HCT116 (cell line): ENCODE measurements around the gene COG6. TPM values are rescaled to one million over a fixed set of nuclear protein-coding genes. Genes with fewer than 3 reads are reported as not detected.

Experiments used
- ATAC-seq: fragments of 200-7000 bp; cut with Tn5 transposase; 2 replicates; pipeline ENCODE4 v1.9.1; 2020; ENCODE audit warnings: mild to moderate bottlenecking, moderate library complexity
- BruUV-seq: library from RNA; stranded (reverse); fragments of 400-500 nt; replicated peaks from 2 replicates; lab custom pipeline; 2021; lab: Mats Ljungman, UMichigan
- CTCF ChIA-PET: fragments of 300-600 bp; sonication (Branson Sonifier 250); formaldehyde crosslinking; loops from one replicate; lab custom pipeline; 2021; ENCODE audit warnings: antibody characterized with exemption; lab: Charles Lee
- POLR2A ChIA-PET: fragments of 300-600, 350-600 bp; sonication (Branson Sonifier 250); formaldehyde crosslinking; loops from one replicate; lab custom pipeline; 2021; ENCODE audit warnings: antibody characterized with exemption; lab: Charles Lee
- RAD21 ChIA-PET, 2 experiments: fragments of 300-600 bp; sonication (Branson Sonifier 250); formaldehyde crosslinking; loops; one replicate each; lab custom pipeline; 2023; ENCODE audit warnings: low total read pairs in 2 of 2; ENCODE audit not compliant: uncharacterized antibody in 2 of 2, unreplicated experiment in 2 of 2, low non-redundant PET in 1 of 2; lab: Charles Lee
- DNase-seq: peaks from one replicate; pipeline ENCODE4 v3.0.0-alpha.2; 2010; ENCODE audit warnings: low read depth, low spot score
- H2AFZ ChIP-seq: fragments of 200-600 bp; shearing (Covaris generic), sonication (generic); 2 replicates; pipeline ENCODE4 v1.6.1; 2017; ENCODE audit warnings: low read depth, mixed run types, mixed read lengths, antibody characterized with exemption, low read length; ENCODE audit not compliant: poor library complexity, severe bottlenecking
- H3K27ac ChIP-seq: 2 replicates; pipeline ENCODE4 v1.5.1; 2012; ENCODE audit warnings: low read depth, low read length
- H3K27me3 ChIP-seq: fragments of 200-600 bp; sonication (generic); 2 replicates; pipeline ENCODE4 v1.6.1; 2016; ENCODE audit warnings: mixed run types, low read length, mixed read lengths; ENCODE audit not compliant: insufficient read depth
- H3K36me3 ChIP-seq, 2 experiments: fragments of 200-500 bp in 1 of 2; fragments of 200-600 bp in 1 of 2; sonication (Bioruptor generic) in 1 of 2; sonication (generic) in 1 of 2; 2 replicates each; pipeline versions ENCODE4 v1.5.1 to v1.6.1; 2014 to 2016; ENCODE audit warnings: low read length in 2 of 2, inconsistent platforms in 1 of 2, mixed read lengths in 1 of 2, mixed run types in 1 of 2; ENCODE audit not compliant: insufficient read depth in 2 of 2, control insufficient read depth in 1 of 2
- H3K4me1 ChIP-seq, 2 experiments: fragments of 200-600 bp in 1 of 2; sonication (generic) in 1 of 2; 2 replicates each; pipeline versions ENCODE4 v1.5.1 to v1.6.1; 2012 to 2017; ENCODE audit warnings: low read length in 2 of 2, inconsistent platforms in 1 of 2, mild to moderate bottlenecking in 1 of 2, mixed read lengths in 1 of 2, mixed run types in 1 of 2, moderate library complexity in 1 of 2; ENCODE audit not compliant: insufficient read depth in 2 of 2, control insufficient read depth in 1 of 2
- H3K4me2 ChIP-seq: fragments of 200-600 bp; sonication (generic); 2 replicates; pipeline ENCODE4 v1.6.1; 2017; ENCODE audit warnings: mixed run types, low read length, mixed read lengths
- H3K4me3 ChIP-seq, 2 experiments: fragments of 200-600 bp in 1 of 2; sonication (generic) in 1 of 2; replicated peaks in 1 of 2; 2 replicates each; pipeline ENCODE4 v1.5.1; 2011 to 2016; ENCODE audit warnings: low read length in 2 of 2, control low read depth in 1 of 2, low read depth in 1 of 2, mild to moderate bottlenecking in 1 of 2, mixed read lengths in 1 of 2, mixed run types in 1 of 2
- H3K79me2 ChIP-seq: fragments of 200-600 bp; sonication (generic); 2 replicates; pipeline ENCODE4 v1.6.1; 2017; ENCODE audit warnings: mild to moderate bottlenecking, mixed run types, low read length, moderate library complexity, mixed read lengths; ENCODE audit not compliant: insufficient read depth
- H3K9ac ChIP-seq: fragments of 200-600 bp; sonication (generic); 2 replicates; pipeline ENCODE4 v1.6.1; 2016; ENCODE audit warnings: low read length, mixed read lengths
- H3K9me2 ChIP-seq: fragments of 200-600 bp; sonication (generic), shearing (Covaris generic); 2 replicates; pipeline ENCODE4 v1.6.1; 2017; ENCODE audit warnings: mixed run types, mild to moderate bottlenecking, moderate library complexity; ENCODE audit not compliant: insufficient read depth
- H3K9me3 ChIP-seq, 2 experiments: fragments of 200-500 bp in 1 of 2; fragments of 200-600 bp in 1 of 2; sonication (Bioruptor generic) in 1 of 2; sonication (generic) in 1 of 2; 2 replicates each; pipeline ENCODE4 v1.6.1; 2014 to 2017; ENCODE audit warnings: low read length in 2 of 2, mixed read lengths in 2 of 2, inconsistent platforms in 1 of 2, low read depth in 1 of 2, mild to moderate bottlenecking in 1 of 2, mixed run types in 1 of 2, moderate library complexity in 1 of 2; ENCODE audit not compliant: control insufficient read depth in 1 of 2, insufficient read depth in 1 of 2
- H4K20me1 ChIP-seq: fragments of 200-600 bp; sonication (generic), shearing (Covaris generic); 2 replicates; pipeline ENCODE4 v1.6.1; 2017; ENCODE audit warnings: mixed run types, mild to moderate bottlenecking, moderate library complexity; ENCODE audit not compliant: insufficient read depth
- CBX3 ChIP-seq: IDR thresholded peaks from 2 replicates; pipeline ENCODE4 v1.6.1; 2012; ENCODE audit warnings: low read depth
- CEBPB ChIP-seq: IDR thresholded peaks from 2 replicates; pipeline ENCODE4 v1.6.1; 2012; ENCODE audit warnings: low read depth
- ELF1 ChIP-seq: IDR thresholded peaks from 2 replicates; pipeline ENCODE4 v1.6.1; 2012; ENCODE audit warnings: low read depth, borderline replicate concordance
- EZH2 ChIP-seq: fragments of 200-600 bp; sonication (generic); IDR thresholded peaks from 2 replicates; pipeline ENCODE4 v1.6.1; 2017; ENCODE audit warnings: antibody characterized with exemption, mixed run types
- EZH2phosphoT487 ChIP-seq: fragments of 200-600 bp; IDR thresholded peaks from 2 replicates; pipeline ENCODE4 v1.6.1; 2018; ENCODE audit warnings: antibody characterized with exemption, borderline replicate concordance
- MAX ChIP-seq: IDR thresholded peaks from 2 replicates; pipeline ENCODE4 v1.6.1; 2012
- POLR2A ChIP-seq: IDR thresholded peaks from 2 replicates; pipeline ENCODE4 v1.7.0; 2011; ENCODE audit warnings: borderline replicate concordance; ENCODE audit not compliant: insufficient read depth, insufficient read length; ENCODE audit errors: extremely low read depth
- POLR2AphosphoS5 ChIP-seq: IDR thresholded peaks from 2 replicates; pipeline ENCODE4 v1.6.1; 2011; ENCODE audit warnings: mild to moderate bottlenecking, low read depth, low read length, moderate library complexity
- RAD21 ChIP-seq: IDR thresholded peaks from 2 replicates; pipeline ENCODE4 v1.6.1; 2012; ENCODE audit warnings: low read depth, mild to moderate bottlenecking
- REST ChIP-seq: IDR thresholded peaks from 2 replicates; pipeline ENCODE4 v1.6.1; 2012; ENCODE audit warnings: low read depth
- SIN3A ChIP-seq: IDR thresholded peaks from 2 replicates; pipeline ENCODE4 v1.6.1; 2012; ENCODE audit warnings: low read depth
- SP1 ChIP-seq: IDR thresholded peaks from 2 replicates; pipeline ENCODE4 v1.6.1; 2012; ENCODE audit warnings: low read depth
- SRF ChIP-seq: IDR thresholded peaks from 2 replicates; pipeline ENCODE4 v1.6.1; 2012; ENCODE audit warnings: low read depth
- YY1 ChIP-seq: IDR thresholded peaks from 2 replicates; pipeline ENCODE4 v1.6.1; 2011; ENCODE audit warnings: low read length, low read depth, moderate library complexity, mild to moderate bottlenecking; ENCODE audit not compliant: insufficient replicate concordance; ENCODE audit errors: extremely low read depth
- ZBTB33 ChIP-seq: IDR thresholded peaks from 2 replicates; pipeline ENCODE4 v1.6.1; 2011; ENCODE audit warnings: mild to moderate bottlenecking, low read length, moderate library complexity; ENCODE audit not compliant: insufficient replicate concordance; ENCODE audit errors: extremely low read depth
- ZFX ChIP-seq: fragments of 450-650 bp; IDR thresholded peaks from 2 replicates; pipeline ENCODE4 v1.6.1; 2017
- ZNF274 ChIP-seq: fragments of 200-500 bp; sonication (Bioruptor generic); IDR thresholded peaks from 2 replicates; pipeline ENCODE4 v1.6.1; 2014; ENCODE audit warnings: mild to moderate bottlenecking, low read depth, low read length, inconsistent platforms
- intact Hi-C: fragments of 100-400 bp; cut with micrococcal nuclease; formaldehyde crosslinking; loops from 2 replicates; pipeline ENCODE4 v1.10.0; 2022
- total RNA-seq: library from RNA; stranded (reverse); gene quantifications from one replicate; pipeline ENCODE4 v1.2.1, GENCODE V29; 2021; ENCODE audit not compliant: unreplicated experiment

The COG6 gene
- total RNA-seq, 1 experiment from 2014 or later: 33.6 TPM

DNA sequence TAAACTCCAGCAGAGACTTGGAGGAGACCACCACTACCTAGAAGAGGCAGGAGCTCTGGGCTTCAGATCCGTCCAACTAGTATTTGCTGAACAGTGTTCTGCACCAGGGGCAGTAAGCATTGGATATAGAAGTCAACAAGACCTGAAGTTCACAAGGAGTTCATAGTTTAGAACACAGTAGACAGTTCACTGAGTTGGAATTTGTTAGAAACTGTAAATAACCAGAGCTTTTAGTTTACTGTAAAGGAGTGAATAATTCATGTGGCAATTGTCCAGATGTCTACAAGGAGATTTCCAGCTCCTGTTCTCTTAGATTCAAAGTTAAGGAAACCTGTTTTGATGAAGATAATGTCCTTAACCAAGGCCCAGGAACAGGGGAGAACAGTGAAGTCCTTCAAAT, 128.9 kb downstream of the COG6 start:
- H3K9me2 ChIP-seq: no peaks in the 10 kb centered on the region
- ChIA-PET CTCF (no interaction called here), POLR2A (no interaction called here), RAD21 (no interaction called here)
- DNase-seq (no peak), ATAC-seq (no peak)
- no peaks in the 10 kb centered on the region for H3K79me2 ChIP-seq
- H3K9ac ChIP-seq: no peak overlapping the region
- H3K4me2 ChIP-seq: no peak overlapping the region
- peaks cover 0 to 1% of the 10 kb centered on the region in 2 experiments; a peak in 1 of 4 replicates for H3K4me1 ChIP-seq
- H4K20me1 ChIP-seq: no peaks in the 10 kb centered on the region
- H3K4me3 ChIP-seq: no peak overlapping the region
- H3K36me3 ChIP-seq: no peaks in the 10 kb centered on the region
- no peaks in the 10 kb centered on the region for H3K27me3 ChIP-seq
- no peak overlapping the region for H2AFZ ChIP-seq
- intact Hi-C loops: loop anchor here (5.0 kb wide), 1 partner anchor 898 kb away; no protein-coding TSS in a partner anchor
- H3K9me3 ChIP-seq: 0 out of 4 replicates have a peak, but pooled peaks cover 0 to 4% of the 10 kb centered on the region in 2 experiments
- TF ChIP-seq RAD21 (no peak), CEBPB (no peak), EZH2phosphoT487 (no peak), ZBTB33 (no peak), SP1 (no peak), SIN3A (no peak), YY1 (no peak), EZH2 (no peak), CBX3 (no peak), ELF1 (no peak), SRF (no peak), ZFX (no peak), ZNF274 (no peak), MAX (no peak), REST (no peak), POLR2A (no peak), POLR2AphosphoS5 (no peak)
- no TSS peak for BruUV-seq
- no peak overlapping the region for H3K27ac ChIP-seq
